ENCODE measurements around the gene GABRG3.

DNA sequence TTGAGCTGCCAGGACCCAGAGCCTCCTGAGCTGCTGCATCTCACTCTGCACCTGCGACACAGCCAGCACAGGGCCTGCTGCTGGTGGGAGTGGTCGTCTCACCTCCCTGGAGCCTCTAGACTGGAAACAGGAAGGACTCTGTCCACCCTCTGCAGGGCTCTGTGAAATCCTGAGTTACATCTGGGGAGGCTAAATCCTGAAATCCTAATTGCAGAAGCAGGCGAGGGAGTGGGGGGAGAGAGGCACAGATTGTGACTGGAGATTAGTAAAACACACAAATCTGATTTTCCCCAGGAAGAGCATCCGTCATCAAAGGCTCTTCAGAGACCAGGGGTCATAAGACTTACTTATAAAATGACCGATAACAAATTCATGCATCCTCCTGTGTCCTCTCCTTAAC is 31.6 kb upstream of the GABRG3 start:
- TF ChIP-seq, protein P1, sequence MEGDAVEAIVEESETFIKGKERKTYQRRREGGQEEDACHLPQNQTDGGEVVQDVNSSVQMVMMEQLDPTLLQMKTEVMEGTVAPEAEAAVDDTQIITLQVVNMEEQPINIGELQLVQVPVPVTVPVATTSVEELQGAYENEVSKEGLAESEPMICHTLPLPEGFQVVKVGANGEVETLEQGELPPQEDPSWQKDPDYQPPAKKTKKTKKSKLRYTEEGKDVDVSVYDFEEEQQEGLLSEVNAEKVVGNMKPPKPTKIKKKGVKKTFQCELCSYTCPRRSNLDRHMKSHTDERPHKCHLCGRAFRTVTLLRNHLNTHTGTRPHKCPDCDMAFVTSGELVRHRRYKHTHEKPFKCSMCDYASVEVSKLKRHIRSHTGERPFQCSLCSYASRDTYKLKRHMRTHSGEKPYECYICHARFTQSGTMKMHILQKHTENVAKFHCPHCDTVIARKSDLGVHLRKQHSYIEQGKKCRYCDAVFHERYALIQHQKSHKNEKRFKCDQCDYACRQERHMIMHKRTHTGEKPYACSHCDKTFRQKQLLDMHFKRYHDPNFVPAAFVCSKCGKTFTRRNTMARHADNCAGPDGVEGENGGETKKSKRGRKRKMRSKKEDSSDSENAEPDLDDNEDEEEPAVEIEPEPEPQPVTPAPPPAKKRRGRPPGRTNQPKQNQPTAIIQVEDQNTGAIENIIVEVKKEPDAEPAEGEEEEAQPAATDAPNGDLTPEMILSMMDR (IDR thresholded peaks at IDR 0.05) = no peak
- TF ChIP-seq POLR2A (IDR thresholded peaks at IDR 0.05) = no peak

Measured in heart left ventricle (tissue), 13 donors.